ENCODE data around the gene WASF3.

Gene WASF3

DNA sequence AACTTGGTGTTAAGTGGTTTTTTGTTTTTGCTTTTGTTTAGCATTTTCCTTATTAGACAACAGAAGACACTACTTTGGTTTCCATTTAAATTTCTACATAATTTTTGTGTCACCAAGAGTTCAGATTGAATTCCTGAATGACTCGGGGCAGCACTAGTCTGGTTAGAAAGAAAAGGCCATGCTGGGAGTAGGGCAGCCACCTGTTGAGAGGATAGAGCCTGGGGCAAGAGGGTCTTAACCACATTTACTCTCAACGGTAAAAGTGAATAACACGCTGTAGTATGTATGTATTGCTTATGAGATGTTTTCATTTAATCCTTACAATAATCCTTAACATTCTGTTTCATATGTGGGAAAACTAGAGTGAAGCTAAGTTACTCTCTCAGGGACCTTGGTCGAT, 131.5 kb downstream of the WASF3 start:
- DNase-seq: no peak

GRCh38 chr13:26693749-26694463, 136.4 kb downstream of the WASF3 start:
- no peak for DNase-seq

GRCh38 chr13:26694609-26695359, 137.3 kb downstream of the WASF3 start:
- no peak for DNase-seq

- DNase-seq: no peak
These were observed 137.8 kb downstream of the WASF3 start for GRCh38 chr13:26695360-26695705.

DNA sequence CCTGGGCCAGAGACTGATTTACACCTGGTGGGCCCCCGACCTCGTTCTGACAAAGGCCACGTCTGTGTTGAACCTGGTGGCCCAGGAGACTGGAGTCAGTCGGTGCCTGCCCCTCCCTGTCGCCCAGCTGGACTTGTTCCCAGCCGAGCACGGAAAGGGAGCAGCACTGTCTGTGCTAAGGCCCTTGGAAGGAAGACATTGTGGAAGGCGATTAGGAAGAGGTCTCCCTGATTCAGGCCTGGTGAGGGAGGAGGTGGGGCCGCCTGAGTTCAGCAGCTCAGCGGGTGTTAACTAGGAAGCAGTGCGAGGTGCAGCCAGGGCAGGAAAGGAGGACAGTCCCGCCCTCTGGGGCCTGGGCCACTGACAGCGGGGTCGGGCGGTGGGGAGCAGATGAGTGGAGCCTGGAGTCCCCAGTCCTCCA, 138.4 kb downstream of the WASF3 start:
- DNase-seq: no peak

DNA sequence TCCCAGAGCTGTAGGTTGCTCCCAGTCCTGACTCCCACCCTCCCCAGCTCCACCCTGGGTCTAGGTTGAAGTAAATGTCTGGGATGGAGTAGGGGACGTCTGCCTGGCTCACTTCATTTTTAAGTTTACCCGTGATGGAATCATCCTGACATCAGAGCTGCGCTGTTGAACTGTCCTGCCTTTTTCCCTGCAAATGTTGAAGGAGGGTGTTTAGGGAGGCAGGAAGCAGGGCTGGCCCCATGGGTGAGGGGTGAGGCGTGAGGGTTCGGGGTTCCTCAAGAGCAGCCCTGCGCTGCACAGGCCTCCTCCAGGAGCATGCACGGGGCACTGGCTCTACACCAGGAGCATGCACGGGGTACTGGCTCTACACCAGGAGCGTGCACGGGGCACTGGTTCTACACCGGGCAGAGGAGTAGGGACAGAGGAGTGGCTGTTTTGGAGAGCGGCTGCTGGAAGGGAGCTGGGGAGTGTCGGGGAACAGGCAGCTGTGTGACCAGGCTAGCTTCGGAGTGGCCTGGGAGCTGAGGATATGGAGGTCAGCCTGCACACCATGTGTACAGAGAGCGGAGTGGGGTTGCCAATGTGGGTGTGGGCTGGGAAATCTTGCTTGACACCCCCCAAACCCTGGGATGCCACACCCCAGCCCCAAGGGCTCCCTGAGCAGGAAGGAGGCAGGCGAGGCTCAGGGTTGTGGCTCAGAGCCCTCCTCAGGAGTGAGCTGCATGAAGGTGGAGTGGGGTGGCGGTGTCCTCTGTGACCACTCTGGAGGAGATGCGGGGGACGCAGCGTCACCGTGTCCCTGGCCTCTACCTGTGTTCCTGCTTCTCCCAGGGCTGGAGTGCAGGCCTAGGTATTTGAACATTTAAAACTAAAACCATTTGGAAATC, 139.8 kb downstream of the WASF3 start:
- DNase-seq: no peak

GRCh38 chr13:26698392-26699196, 141.1 kb downstream of the WASF3 start:
- DNase-seq: peak; percentile 48 to 85 (median 68)

- DNase-seq: no peak
These were observed 141.7 kb downstream of the WASF3 start for GRCh38 chr13:26699197-26699490.

DNA sequence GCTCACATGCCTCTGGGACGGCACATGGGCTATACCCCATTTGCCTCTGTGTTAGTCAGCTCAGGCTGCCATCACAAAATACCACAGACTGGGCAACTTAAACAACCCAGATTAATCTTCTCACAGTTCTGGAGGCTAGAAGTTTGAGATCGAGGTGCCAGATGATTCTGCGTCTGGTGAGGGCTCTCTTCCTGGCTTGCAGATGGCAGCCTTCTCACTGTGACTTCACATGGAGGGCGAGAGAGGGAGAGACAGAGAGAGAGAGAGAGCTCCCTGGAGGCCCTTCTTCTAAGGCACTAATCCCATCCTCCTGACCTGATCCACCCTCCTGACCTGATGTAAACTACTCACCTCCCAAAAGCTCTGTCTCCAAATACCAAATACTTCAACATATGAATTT, 148.1 kb downstream of the WASF3 start:
- no peak for DNase-seq

GRCh38 chr13:26706381-26706780, 148.9 kb downstream of the WASF3 start:
- no peak for DNase-seq

DNA sequence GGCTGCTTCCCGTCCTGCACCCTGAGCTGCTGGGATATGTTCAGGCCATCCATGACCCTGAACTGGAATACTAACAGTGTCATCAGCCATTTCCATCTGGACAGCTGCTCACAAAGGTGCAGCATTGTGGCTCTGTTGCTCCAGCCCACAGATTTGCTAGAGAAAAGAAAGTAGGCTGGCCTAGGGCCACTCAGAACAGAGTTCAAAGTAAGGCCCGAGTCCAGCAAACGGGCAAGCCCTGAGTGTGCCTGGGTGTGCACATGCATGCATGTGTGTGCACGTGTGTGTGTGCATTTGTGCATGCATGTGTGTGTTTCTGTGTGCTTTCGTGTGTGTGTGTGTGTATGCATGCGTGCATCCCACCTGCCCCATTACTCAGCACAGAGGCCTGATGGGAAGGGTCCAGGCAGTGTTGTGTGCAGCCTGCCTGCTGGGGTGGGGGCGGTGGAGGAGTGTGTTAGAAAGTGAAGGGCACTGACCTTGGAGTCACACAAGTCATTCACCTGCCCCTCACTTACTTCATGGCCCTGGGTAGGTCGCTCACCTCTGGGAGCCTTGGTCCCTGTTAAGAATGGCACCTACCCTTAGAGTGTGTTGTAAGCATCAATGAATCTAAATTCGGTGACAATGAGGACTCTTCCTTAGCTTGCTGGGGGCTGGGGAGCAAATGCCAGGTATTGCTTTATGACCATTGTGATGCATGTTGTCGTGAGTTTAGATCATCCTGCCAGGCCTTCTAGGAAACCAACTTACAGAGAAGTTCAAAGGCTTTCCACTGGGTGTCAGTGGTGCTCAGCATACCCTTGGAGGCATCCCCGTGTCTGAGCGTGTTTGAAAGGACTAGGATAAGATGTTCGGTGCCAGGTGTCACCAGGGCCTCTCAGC, 149.9 kb downstream of the WASF3 start:
- DNase-seq: peak in 5 of 6 experiments; percentile 1 to 39 (median 19)

- no peak for DNase-seq
These were observed 150.5 kb downstream of the WASF3 start for GRCh38 chr13:26708007-26708297.

DNA sequence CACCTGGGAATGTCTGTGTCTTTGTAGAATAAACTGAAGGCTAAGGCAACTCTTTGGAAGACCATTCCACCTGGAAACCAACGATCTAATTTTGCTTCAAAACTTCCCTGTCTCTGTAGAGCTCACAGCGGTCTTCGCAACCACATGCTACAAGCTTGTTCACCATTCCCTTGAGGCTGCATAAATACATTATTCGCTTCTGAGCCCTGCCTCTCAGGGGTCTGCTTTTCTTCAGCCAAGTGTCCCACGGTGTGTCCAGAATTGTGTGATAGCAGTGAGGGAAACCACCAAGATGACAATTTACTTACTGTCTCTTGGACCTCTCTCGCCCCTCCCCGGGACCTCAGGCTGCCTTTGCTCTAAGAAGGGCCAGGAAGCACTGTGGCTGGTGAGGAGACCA, 152.0 kb downstream of the WASF3 start:
- DNase-seq: no peak

- DNase-seq: no peak
These were observed 152.7 kb downstream of the WASF3 start for GRCh38 chr13:26710166-26710565.

DNA sequence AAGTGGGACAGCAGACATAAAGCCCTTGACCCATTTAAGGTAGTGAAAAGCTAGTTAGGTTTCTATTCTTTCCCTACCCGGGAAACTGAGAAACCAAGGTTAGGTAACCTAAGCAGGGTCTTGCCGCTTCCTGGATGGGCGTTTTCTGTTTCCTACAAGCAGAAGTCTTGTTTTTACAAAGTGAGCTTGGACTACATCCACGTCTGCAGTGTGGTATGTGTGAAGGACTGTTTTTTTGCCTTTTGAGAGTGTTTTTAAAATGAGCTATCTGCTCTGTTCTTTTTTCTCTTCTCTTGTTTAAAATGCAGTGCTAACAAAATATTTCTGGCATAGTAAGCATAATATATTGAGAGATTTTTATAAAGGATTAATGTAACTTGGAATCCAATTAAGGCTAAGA, 153.7 kb downstream of the WASF3 start:
- DNase-seq: no peak

DNA sequence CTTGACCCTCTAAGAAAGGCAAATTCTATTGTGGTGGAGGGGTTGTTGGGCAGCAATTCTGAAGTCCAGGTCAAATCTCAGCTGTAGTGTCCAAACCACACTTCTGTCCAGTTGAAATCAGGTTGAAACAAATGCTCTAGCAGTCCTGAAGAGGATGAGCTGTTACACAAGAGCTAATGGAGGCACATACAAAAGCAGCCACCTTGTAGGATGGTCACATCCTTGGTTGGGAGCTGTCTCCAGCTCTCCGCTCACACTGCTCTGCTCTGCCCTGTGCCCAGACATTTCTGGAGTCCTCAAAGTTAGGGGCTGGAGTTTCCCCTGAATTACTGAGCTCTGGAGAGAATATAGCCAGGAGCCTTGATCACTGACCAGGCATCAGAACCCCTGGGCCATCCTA, 155.9 kb downstream of the WASF3 start:
- no peak for DNase-seq

- no peak for DNase-seq
These were observed 159.5 kb downstream of the WASF3 start for GRCh38 chr13:26716984-26717383.

DNA sequence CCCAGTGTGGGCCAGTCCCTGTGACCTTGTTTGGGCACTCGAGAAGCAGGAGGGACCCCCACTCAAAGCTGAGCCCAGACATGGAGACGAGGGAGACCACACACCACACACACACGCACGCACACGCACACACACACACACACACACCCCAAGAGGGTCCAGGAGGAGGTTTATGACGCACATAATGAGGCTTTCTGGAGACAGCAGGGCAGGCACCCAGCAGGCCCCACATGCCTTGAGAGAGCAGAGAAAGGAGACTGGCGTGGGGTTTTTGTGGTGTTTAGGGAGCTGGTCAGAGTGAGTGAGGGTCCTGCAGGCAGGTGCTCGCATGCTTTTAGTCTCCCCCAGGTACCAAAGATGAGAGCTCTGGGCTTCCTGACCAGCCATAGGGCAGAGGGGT, 160.7 kb downstream of the WASF3 start:
- DNase-seq: no peak

GRCh38 chr13:26718872-26719271, 161.4 kb downstream of the WASF3 start:
- DNase-seq: no peak

DNA sequence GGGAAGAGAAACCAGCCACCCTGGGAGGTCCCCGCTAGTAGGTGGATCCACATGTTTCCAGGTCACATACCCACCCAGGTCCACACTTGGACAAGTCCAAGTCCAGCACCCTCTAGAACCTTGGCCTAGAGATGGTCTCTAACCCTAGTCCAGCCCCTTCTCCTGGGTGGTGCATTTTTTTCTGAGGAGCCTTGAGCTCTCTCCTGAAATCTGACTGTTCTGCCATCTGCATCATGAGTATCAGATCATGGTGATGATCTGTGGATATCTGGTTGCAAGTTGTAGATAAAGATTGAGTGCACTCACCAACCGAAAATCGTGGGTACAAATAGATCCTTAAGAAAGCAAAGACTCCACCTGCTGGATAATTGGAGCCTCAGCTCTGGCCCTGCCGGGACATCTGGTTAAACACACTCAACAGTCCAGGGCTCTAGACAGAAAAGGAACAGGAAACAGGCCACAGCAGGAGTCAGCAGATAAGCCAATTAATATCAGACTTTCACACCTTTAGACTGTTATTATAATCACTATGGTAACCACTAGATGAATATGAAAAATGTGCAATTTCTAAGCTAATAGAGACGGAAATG, 162.0 kb downstream of the WASF3 start:
- DNase-seq: no peak

DNA sequence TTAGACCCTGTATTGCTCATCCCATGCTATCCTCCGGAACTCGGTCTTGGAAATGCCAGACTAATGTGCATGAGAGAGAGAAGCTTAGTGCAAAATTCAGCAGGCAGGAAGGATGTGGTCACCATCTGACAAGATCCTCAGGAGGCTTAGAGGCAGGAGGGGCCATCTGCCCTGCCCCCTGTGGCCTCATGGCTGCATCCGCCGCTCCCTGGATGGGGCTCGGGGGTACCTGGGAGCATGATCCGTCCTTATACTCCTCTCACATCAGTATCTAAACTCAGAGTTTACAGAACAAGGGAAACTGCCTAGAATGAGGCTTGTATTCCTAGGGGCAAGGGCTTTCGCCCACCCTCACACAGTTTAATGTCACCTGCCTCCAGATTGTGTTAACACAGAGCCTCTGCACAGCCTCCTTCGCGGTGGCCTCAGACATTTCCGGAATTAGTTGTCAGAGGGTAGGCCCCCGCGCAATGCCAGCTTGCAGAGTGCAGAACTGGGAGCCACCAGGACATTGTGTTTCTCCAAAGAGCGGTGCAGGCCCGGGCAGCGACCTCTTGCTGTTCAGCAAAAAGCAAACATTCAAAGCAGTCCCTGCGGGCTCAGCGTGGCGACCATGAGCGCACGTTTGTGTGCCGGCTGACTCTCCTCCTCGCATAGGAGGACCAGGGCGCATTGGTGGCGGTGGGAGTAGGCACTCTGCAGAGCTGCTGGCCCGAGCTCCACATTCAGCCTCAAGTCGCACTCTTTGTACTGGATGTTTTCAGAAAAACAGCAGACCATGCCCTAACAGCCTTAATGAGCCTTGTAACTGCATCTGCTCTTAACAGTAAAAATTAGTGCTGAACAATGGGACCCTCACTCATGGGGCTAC, 164.0 kb downstream of the WASF3 start:
- peak in 3 of 6 experiments; percentile 18 to 52 (median 39) for DNase-seq
